Transverse colon (tissue), 4 donors: ENCODE data around the gene NAT14. TPM values are rescaled to one million over a fixed set of nuclear protein-coding genes. Genes with fewer than 3 reads are reported as not detected.

ENCODE experiments used
- DNase-seq: peaks from one replicate; pipeline ENCODE4 v3.0.0-alpha.2; 2019
- H3K27ac ChIP-seq, 4 donors: fragments of 200-600 bp; sonication (generic); 2 replicates each; pipeline ENCODE4 v1.5.1; 2016 to 2018; ENCODE audit warnings: inconsistent platforms in 4 of 4
- H3K27me3 ChIP-seq: fragments of 200-600 bp; sonication (generic); 2 replicates; pipeline ENCODE4 v1.5.1; 2017; ENCODE audit warnings: inconsistent platforms
- H3K36me3 ChIP-seq, 4 donors: fragments of 200-600 bp; sonication (generic); 2 replicates each; pipeline ENCODE4 v1.5.1; 2017 to 2019; ENCODE audit warnings: inconsistent platforms in 4 of 4
- H3K4me1 ChIP-seq, 4 donors: fragments of 200-600 bp; sonication (generic); 2 replicates each; pipeline ENCODE4 v1.5.1; 2017 to 2020; ENCODE audit warnings: inconsistent platforms in 4 of 4
- H3K4me3 ChIP-seq, 4 donors: fragments of 200-600 bp; sonication (generic); 1 replicate in 1 of 4; 2 replicates in 3 of 4; pipeline versions ENCODE4 v1.5.1 to v1.6.1; 2017 to 2019; ENCODE audit warnings: inconsistent platforms in 4 of 4
- H3K9me3 ChIP-seq, 2 donors: fragments of 200-600 bp; sonication (generic); 2 replicates each; pipeline ENCODE4 v1.5.1; 2017 to 2019; ENCODE audit warnings: inconsistent platforms in 2 of 2
- CTCF ChIP-seq, 5 experiments: fragments of 200-600 bp in 3 of 5; fragments of 450-650 bp in 2 of 5; sonication (generic) in 3 of 5; IDR thresholded peaks; 1 replicate in 2 of 5; 2 replicates in 3 of 5; pipeline ENCODE4 v1.5.1; 2016 to 2017; ENCODE audit warnings: antibody characterized with exemption in 5 of 5, inconsistent platforms in 3 of 5, mild to moderate bottlenecking in 2 of 5, moderate library complexity in 1 of 5
- EP300 ChIP-seq: sonication (generic); formaldehyde crosslinking; IDR thresholded peaks from one replicate; pipeline ENCODE4 v1.6.1; 2017; ENCODE audit warnings: antibody characterized with exemption, low read depth
- POLR2A ChIP-seq: fragments of 450-650 bp; IDR thresholded peaks from one replicate; pipeline ENCODE4 v1.6.1; 2016; ENCODE audit warnings: antibody characterized with exemption, mild to moderate bottlenecking, moderate library complexity
- POLR2AphosphoS5 ChIP-seq, 3 donors: sonication (generic); formaldehyde crosslinking; IDR thresholded peaks; one replicate each; pipeline ENCODE4 v1.6.1; 2016; ENCODE audit warnings: antibody characterized with exemption in 3 of 3
- WGBS, 2 donors: methylation state at CpG; one replicate each; pipeline ENCODE4 v1.1.5; 2018; ENCODE audit warnings: low coverage in 1 of 2; 5-methylcytosine and 5-hydroxymethylcytosine counted together
- in situ Hi-C, 4 donors: fragments of 200-750 bp; cut with MboI; loops; one replicate each; pipeline versions ENCODE4 v1.15.0 to v1.15.1; 2017; ENCODE audit warnings: low sequenced_read_pairs in 3 of 4, low pct_ligation_motif_present in 1 of 4, low pct_unique_long_range_greater_than_20kb in 1 of 4
- intact Hi-C: fragments of 100-400 bp; cut with DNase I; formaldehyde crosslinking; loops from one replicate; pipeline ENCODE4 v1.15.1; 2023; ENCODE audit warnings: low total_unique reads
- total RNA-seq, 4 donors: library from RNA; depleted of rRNA; stranded (reverse); fragments of >200 nt; gene quantifications; one replicate each; pipeline ENCODE4 v1.1.0, GENCODE V29; 2016

NAT14 gene
- total RNA-seq, 4 donors from 2014 or later = 2.1 to 2.7 TPM; not detected in 2

GRCh38 chr19:55500368-55500952 is 15.5 kb downstream of the NAT14 start:
- TF ChIP-seq POLR2AphosphoS5 (IDR thresholded peaks at IDR 0.05) (no peak), POLR2A (no peak), CTCF (IDR thresholded peaks at IDR 0.05) (no peak), EP300 (no peak)
- H3K4me3 ChIP-seq = no peak overlapping the region
- intact Hi-C loops (loop anchor here (10.0 kb wide), 1 partner anchor 356 kb away; the partner anchor contains the start of gene TNNT1), in situ Hi-C loops (loop anchor here in 2 of 4 donors (10.0 kb wide), 1 partner anchor 356 kb away; the partner anchor contains the start of gene TNNT1 (in 2 of the 2))
- no peaks in the 10 kb centered on the region for H3K9me3 ChIP-seq
- DNase-seq = no peak
- no peaks in the 10 kb centered on the region for H3K27me3 ChIP-seq
- H3K4me1 ChIP-seq = peaks cover 0 to 10% (median 5%) of the 10 kb centered on the region in 4 donors
- no peak overlapping the region for H3K27ac ChIP-seq
- H3K36me3 ChIP-seq = no peaks in the 10 kb centered on the region
- whole genome bisulfite sequencing, 2 donors = 87 to 92% methylated on average over 4 to 26 of the region's 26 CpGs

- 74 to 85% methylated on average over 6 to 9 of the region's 9 CpGs for WGBS, 2 donors
- no peak overlapping the region for H3K4me3 ChIP-seq
- no peaks in the 10 kb centered on the region for H3K36me3 ChIP-seq
- no peaks in the 10 kb centered on the region for H3K27me3 ChIP-seq
- DNase-seq = no peak
- intact Hi-C loops = loop anchor here (10.0 kb wide), 1 partner anchor 358 kb away; the partner anchor contains the start of gene TNNT1
- no peak overlapping the region for H3K27ac ChIP-seq
- TF ChIP-seq CTCF (IDR thresholded peaks at IDR 0.05) = no peak
- no peak for TF ChIP-seq EP300
- no peak for TF ChIP-seq POLR2AphosphoS5 (IDR thresholded peaks at IDR 0.05)
- TF ChIP-seq POLR2A = no peak
- in situ Hi-C loops = loop anchor here in 2 of 4 donors (10.0 kb wide), 1 partner anchor 358 kb away; the partner anchor contains the start of gene TNNT1 (in 2 of the 2)
- H3K9me3 ChIP-seq = no peaks in the 10 kb centered on the region
- peaks cover 0 to 10% (median 5%) of the 10 kb centered on the region in 4 donors for H3K4me1 ChIP-seq
These were observed 17.4 kb downstream of the NAT14 start for GRCh38 chr19:55502197-55502952.

GRCh38 chr19:55503157-55503501 is 18.1 kb downstream of the NAT14 start:
- Histone ChIP-seq H3K9me3 (no peaks in the 10 kb centered on the region), H3K4me1 (peaks cover 0 to 10% (median 5%) of the 10 kb centered on the region in 4 donors), H3K27ac (peak overlapping the region in 1 of 4 donors; percentile 74), H3K4me3 (peak overlapping the region in 1 of 4 donors; percentile 51), H3K27me3 (no peaks in the 10 kb centered on the region), H3K36me3 (no peaks in the 10 kb centered on the region)
- in situ Hi-C loops = loop anchor here in 2 of 4 donors (10.0 kb wide), 1 partner anchor 358 kb away; the partner anchor contains the start of gene TNNT1 (in 2 of the 2)
- no peak for TF ChIP-seq CTCF (IDR thresholded peaks at IDR 0.05)
- TF ChIP-seq EP300 = no peak
- no peak for TF ChIP-seq POLR2AphosphoS5 (IDR thresholded peaks at IDR 0.05)
- no peak for TF ChIP-seq POLR2A
- intact Hi-C loops = loop anchor here (10.0 kb wide), 1 partner anchor 358 kb away; the partner anchor contains the start of gene TNNT1
- no peak for DNase-seq
- WGBS, 2 donors = 81 to 88% methylated on average over 7 to 17 of the region's 17 CpGs
